Neural progenitor cell (in vitro differentiated cells): ENCODE results near the gene RBM28. TPM values are rescaled to one million over a fixed set of nuclear protein-coding genes. Genes with fewer than 3 reads are reported as not detected.

ENCODE experiments used
- DNase-seq: peaks from one replicate; pipeline ENCODE4 v3.0.0-alpha.2; 2016; ENCODE audit warnings: low spot score
- H2AFZ ChIP-seq: fragments of 200-600 bp; sonication (generic); replicated peaks from 2 replicates; pipeline ENCODE4 v1.6.1; 2016; ENCODE audit warnings: antibody characterized with exemption
- H3F3A ChIP-seq: fragments of 200-600 bp; sonication (generic); 2 replicates; pipeline ENCODE4 v1.6.1; 2016; ENCODE audit warnings: antibody characterized with exemption, low read depth
- H3K27ac ChIP-seq: fragments of 200-600 bp; sonication (generic); 2 replicates; pipeline ENCODE4 v1.5.1; 2016; ENCODE audit warnings: mild to moderate bottlenecking
- H3K27me3 ChIP-seq: fragments of 200-600 bp; sonication (generic); 2 replicates; pipeline ENCODE4 v1.6.1; 2016; ENCODE audit warnings: mild to moderate bottlenecking, moderate library complexity
- H3K36me3 ChIP-seq: fragments of 200-600 bp; sonication (generic); 2 replicates; pipeline ENCODE4 v1.5.1; 2016
- H3K4me1 ChIP-seq: fragments of 200-600 bp; sonication (generic); 2 replicates; pipeline ENCODE4 v1.6.1; 2016; ENCODE audit warnings: mixed run types
- H3K4me2 ChIP-seq: fragments of 200-600 bp; sonication (generic); 2 replicates; pipeline ENCODE4 v1.6.1; 2016
- H3K4me3 ChIP-seq: fragments of 200-600 bp; sonication (generic); 2 replicates; pipeline ENCODE4 v1.5.1; 2016
- H3K79me2 ChIP-seq: fragments of 200-600 bp; sonication (generic); 2 replicates; pipeline ENCODE4 v1.6.1; 2016; ENCODE audit warnings: low read depth
- H3K9ac ChIP-seq: fragments of 200-600 bp; sonication (generic); 2 replicates; pipeline ENCODE4 v1.6.1; 2016
- H3K9me3 ChIP-seq: fragments of 200-600 bp; sonication (generic); 2 replicates; pipeline ENCODE4 v1.5.1; 2016; ENCODE audit warnings: low read depth
- H4K20me1 ChIP-seq: fragments of 200-600 bp; sonication (generic); 2 replicates; pipeline ENCODE4 v1.6.1; 2016; ENCODE audit warnings: low read depth
- H3K27ac Mint-ChIP-seq: 3 replicates; pipeline ENCODE4 v1.8.0; 2021; ENCODE audit warnings: mixed read lengths
- H3K27me3 Mint-ChIP-seq: 2 replicates; pipeline ENCODE4 v1.8.0; 2022; ENCODE audit warnings: low read depth, mild to moderate bottlenecking, inconsistent platforms, moderate library complexity, mixed read lengths; ENCODE audit not compliant: insufficient read depth
- H3K36me3 Mint-ChIP-seq: 3 replicates; pipeline ENCODE4 v1.8.0; 2021; ENCODE audit warnings: mixed read lengths
- H3K4me1 Mint-ChIP-seq: 3 replicates; pipeline ENCODE4 v1.8.0; 2021; ENCODE audit warnings: mixed read lengths
- H3K4me3 Mint-ChIP-seq: 3 replicates; pipeline ENCODE4 v1.8.0; 2021; ENCODE audit warnings: mild to moderate bottlenecking, moderate library complexity, mixed read lengths
- H3K9me3 Mint-ChIP-seq: 3 replicates; pipeline ENCODE4 v1.8.0; 2020; ENCODE audit warnings: mixed read lengths
- EZH2 ChIP-seq: fragments of 200-600 bp; sonication (generic); IDR thresholded peaks from 2 replicates; pipeline ENCODE4 v1.6.1; 2017; ENCODE audit warnings: antibody characterized with exemption, mild to moderate bottlenecking, moderate library complexity
- EZH2phosphoT487 ChIP-seq: fragments of 200-600 bp; sonication (generic); IDR thresholded peaks from 2 replicates; pipeline ENCODE4 v1.6.1; 2017; ENCODE audit warnings: antibody characterized with exemption
- total RNA-seq: library from RNA; depleted of rRNA; stranded (reverse); fragments of >200 nt; gene quantifications from 2 replicates; pipeline ENCODE4 v1.2.3, GENCODE V29; 2015; ENCODE audit warnings: low replicate concordance
- TF ChIP-seq, protein P1 (sequence below): fragments of 200-600 bp; sonication (generic); IDR thresholded peaks from 2 replicates; pipeline ENCODE4 v1.5.1; 2017; ENCODE audit warnings: antibody characterized with exemption, mild to moderate bottlenecking

The RBM28 gene
- total RNA-seq, 1 donor from 2014 or later: 33.5 TPM

DNA sequence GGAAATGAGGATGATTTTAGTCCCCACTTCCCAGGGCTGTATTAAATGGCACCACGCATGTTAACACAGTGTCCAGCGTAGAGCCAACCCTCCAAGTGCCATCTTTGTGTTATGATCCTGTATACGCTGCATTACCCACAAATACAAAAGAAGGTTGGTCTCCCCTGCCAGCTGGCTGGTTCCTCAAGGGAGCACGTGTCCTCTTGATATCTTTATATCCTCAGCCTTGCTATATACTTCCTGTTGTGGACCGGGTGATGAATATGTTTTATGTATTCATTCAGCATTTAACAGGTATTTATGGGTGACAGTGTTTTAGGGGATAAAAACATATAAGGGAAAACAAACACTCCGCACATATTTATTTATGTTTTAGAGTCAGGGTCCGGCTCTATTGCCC, 41.0 kb upstream of the RBM28 start:
- peaks cover 22% of the 10 kb centered on the region for H3F3A ChIP-seq
- TF ChIP-seq, protein P1, sequence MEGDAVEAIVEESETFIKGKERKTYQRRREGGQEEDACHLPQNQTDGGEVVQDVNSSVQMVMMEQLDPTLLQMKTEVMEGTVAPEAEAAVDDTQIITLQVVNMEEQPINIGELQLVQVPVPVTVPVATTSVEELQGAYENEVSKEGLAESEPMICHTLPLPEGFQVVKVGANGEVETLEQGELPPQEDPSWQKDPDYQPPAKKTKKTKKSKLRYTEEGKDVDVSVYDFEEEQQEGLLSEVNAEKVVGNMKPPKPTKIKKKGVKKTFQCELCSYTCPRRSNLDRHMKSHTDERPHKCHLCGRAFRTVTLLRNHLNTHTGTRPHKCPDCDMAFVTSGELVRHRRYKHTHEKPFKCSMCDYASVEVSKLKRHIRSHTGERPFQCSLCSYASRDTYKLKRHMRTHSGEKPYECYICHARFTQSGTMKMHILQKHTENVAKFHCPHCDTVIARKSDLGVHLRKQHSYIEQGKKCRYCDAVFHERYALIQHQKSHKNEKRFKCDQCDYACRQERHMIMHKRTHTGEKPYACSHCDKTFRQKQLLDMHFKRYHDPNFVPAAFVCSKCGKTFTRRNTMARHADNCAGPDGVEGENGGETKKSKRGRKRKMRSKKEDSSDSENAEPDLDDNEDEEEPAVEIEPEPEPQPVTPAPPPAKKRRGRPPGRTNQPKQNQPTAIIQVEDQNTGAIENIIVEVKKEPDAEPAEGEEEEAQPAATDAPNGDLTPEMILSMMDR: no peak
- TF ChIP-seq EZH2 (no peak), EZH2phosphoT487 (no peak)
- no peaks in the 10 kb centered on the region for H3K79me2 ChIP-seq
- Mint-ChIP-seq H3K27ac (no peak overlapping the region), H3K4me1 (peaks cover 61% of the 10 kb centered on the region), H3K27me3 (peaks cover 8% of the 10 kb centered on the region), H3K4me3 (no peak overlapping the region), H3K9me3 (no peaks in the 10 kb centered on the region), H3K36me3 (no peaks in the 10 kb centered on the region)
- H3K27me3 ChIP-seq: peaks cover 16% of the 10 kb centered on the region
- no peak overlapping the region for H3K4me2 ChIP-seq
- H3K9ac ChIP-seq: no peak overlapping the region
- no peaks in the 10 kb centered on the region for H3K9me3 ChIP-seq
- H3K4me3 ChIP-seq: no peak overlapping the region
- DNase-seq: no peak
- no peak overlapping the region for H3K27ac ChIP-seq
- H2AFZ ChIP-seq: no peak overlapping the region
- no peaks in the 10 kb centered on the region for H4K20me1 ChIP-seq
- H3K36me3 ChIP-seq: no peaks in the 10 kb centered on the region
- peaks cover 46% of the 10 kb centered on the region for H3K4me1 ChIP-seq

DNA sequence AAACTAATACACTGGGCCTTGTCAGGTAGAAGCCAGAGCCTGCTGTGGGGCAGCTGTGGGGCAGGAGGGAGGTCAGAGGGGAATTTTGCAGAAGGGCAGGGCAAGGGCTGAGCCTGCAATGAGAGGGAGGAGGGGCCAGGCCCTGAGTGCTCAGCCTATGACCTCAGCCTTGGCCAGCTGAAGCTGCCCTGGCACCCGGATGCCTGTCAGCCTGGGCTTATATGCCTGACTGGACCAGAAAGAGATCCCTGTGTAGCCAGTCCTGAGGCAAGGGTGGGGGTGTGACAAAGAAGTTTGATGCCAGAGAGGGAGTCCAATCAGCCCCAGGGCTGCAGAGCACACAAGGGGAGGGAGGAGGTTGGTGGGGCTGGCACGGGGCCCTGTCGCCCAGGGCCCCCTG, 40.1 kb upstream of the RBM28 start:
- no peak for DNase-seq
- Histone ChIP-seq H3K79me2 (no peaks in the 10 kb centered on the region), H2AFZ (no peak overlapping the region), H3K27ac (no peak overlapping the region), H3F3A (peaks cover 17% of the 10 kb centered on the region), H3K4me3 (no peak overlapping the region), H3K9ac (no peak overlapping the region), H4K20me1 (no peaks in the 10 kb centered on the region), H3K4me2 (no peak overlapping the region), H3K9me3 (no peaks in the 10 kb centered on the region), H3K4me1 (peaks cover 40% of the 10 kb centered on the region), H3K36me3 (no peaks in the 10 kb centered on the region), H3K27me3 (peaks cover 15% of the 10 kb centered on the region)
- H3K4me3 Mint-ChIP-seq: no peak overlapping the region
- peaks cover 8% of the 10 kb centered on the region for H3K27me3 Mint-ChIP-seq
- TF ChIP-seq EZH2phosphoT487: no peak
- no peak overlapping the region for H3K27ac Mint-ChIP-seq
- peaks cover 57% of the 10 kb centered on the region for H3K4me1 Mint-ChIP-seq
- H3K9me3 Mint-ChIP-seq: no peaks in the 10 kb centered on the region
- H3K36me3 Mint-ChIP-seq: no peaks in the 10 kb centered on the region

DNA sequence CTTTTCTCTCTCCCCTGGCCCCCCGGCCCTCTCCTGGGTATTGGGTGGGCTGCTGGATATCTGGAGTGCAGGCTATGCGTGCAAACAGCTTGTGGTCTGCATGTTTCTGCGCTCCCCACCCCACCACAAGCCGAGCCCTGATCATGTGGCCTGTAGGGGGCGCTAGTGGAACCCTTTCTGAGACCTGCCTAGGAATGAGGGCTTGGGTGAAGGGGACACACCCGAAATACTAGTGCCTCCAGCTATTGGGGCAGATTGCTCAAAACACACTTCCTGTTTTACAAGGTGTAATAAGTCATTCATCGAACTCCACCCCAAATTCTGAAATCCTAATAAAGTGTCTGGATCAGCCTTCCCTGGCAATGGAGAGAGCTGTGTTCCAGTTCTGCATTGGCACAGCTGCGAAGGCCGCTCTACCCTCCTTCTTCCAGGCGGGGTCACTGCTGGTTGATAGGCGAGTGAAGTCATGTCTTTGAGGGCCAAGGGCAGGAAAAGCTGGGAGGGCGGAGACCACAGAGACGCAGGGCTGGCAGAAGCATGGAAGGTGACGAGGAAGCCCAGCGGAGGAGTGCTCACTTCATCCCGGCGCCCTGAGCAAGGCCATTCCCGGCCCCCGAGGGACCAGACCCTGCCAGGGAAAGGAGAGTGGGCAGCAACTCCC, 37.6 kb upstream of the RBM28 start:
- H3K9ac ChIP-seq: no peak overlapping the region
- no peaks in the 10 kb centered on the region for H3K9me3 ChIP-seq
- no peak overlapping the region for H3K4me3 ChIP-seq
- H3K4me1 ChIP-seq: peaks cover 21% of the 10 kb centered on the region
- peak overlapping the region; percentile 24 for H3K4me3 Mint-ChIP-seq
- no peak overlapping the region for H3K4me2 ChIP-seq
- H3K27ac Mint-ChIP-seq: peak overlapping the region; percentile 25
- peaks cover 41% of the 10 kb centered on the region for H3K4me1 Mint-ChIP-seq
- H3F3A ChIP-seq: peaks cover 3% of the 10 kb centered on the region
- H4K20me1 ChIP-seq: no peaks in the 10 kb centered on the region
- no peaks in the 10 kb centered on the region for H3K36me3 ChIP-seq
- no peak overlapping the region for H3K27ac ChIP-seq
- H3K36me3 Mint-ChIP-seq: no peaks in the 10 kb centered on the region
- TF ChIP-seq EZH2phosphoT487: no peak
- TF ChIP-seq, protein P1: peak; percentile 87
- DNase-seq: peak; percentile 80
- peaks cover 8% of the 10 kb centered on the region for H3K27me3 Mint-ChIP-seq
- no peak overlapping the region for H2AFZ ChIP-seq
- H3K9me3 Mint-ChIP-seq: no peaks in the 10 kb centered on the region
- no peaks in the 10 kb centered on the region for H3K79me2 ChIP-seq
- no peaks in the 10 kb centered on the region for H3K27me3 ChIP-seq

DNA sequence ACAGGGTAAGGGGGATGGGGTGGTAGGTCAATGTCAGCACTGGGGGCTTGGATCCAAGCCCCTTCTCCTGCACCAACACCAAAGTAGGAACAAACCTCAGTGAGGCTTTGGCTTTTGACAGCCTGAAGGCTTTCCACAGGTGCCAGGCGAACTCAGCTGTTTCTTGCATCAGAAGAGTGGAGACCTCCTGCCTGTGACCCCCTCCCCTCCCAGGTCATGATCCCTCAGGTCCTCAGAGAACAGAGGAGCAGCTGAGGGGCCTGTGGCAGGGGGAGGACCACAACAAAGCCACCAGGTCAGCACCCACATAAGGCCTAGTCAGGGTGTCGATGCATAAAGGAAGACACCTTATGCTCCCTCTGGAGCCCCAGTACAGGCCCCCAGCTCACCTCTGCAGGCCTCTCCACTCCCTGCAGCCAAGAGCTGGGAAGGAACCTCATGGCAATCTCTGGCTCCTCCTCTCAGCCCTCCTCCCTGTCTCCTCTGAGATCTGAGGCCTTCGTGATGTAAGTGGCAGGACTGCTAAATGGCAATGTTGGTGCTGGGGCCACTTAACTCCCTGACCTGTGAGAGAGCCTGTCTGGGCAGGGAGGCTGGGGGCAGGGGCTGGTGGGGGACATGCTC, 36.9 kb upstream of the RBM28 start:
- H3K27me3 ChIP-seq: no peaks in the 10 kb centered on the region
- no peak for DNase-seq
- no peak overlapping the region for H2AFZ ChIP-seq
- Mint-ChIP-seq H3K27ac (no peak overlapping the region), H3K27me3 (peaks cover 8% of the 10 kb centered on the region), H3K9me3 (no peaks in the 10 kb centered on the region), H3K36me3 (no peaks in the 10 kb centered on the region), H3K4me1 (peaks cover 37% of the 10 kb centered on the region), H3K4me3 (no peak overlapping the region)
- H3K4me1 ChIP-seq: peaks cover 21% of the 10 kb centered on the region
- no peak overlapping the region for H3K9ac ChIP-seq
- peaks cover 3% of the 10 kb centered on the region for H3F3A ChIP-seq
- no peak overlapping the region for H3K27ac ChIP-seq
- H3K79me2 ChIP-seq: no peaks in the 10 kb centered on the region
- H3K36me3 ChIP-seq: no peaks in the 10 kb centered on the region
- TF ChIP-seq, protein P1: no peak
- no peak for TF ChIP-seq EZH2
- no peak for TF ChIP-seq EZH2phosphoT487
- H4K20me1 ChIP-seq: no peaks in the 10 kb centered on the region
- H3K9me3 ChIP-seq: no peaks in the 10 kb centered on the region
- H3K4me2 ChIP-seq: peak overlapping the region; percentile 31
- H3K4me3 ChIP-seq: no peak overlapping the region
